ENCODE measurements around the gene IFT81.

- no peak for TF ChIP-seq POLR2A (IDR thresholded peaks at IDR 0.05)
- TF ChIP-seq, protein P1, sequence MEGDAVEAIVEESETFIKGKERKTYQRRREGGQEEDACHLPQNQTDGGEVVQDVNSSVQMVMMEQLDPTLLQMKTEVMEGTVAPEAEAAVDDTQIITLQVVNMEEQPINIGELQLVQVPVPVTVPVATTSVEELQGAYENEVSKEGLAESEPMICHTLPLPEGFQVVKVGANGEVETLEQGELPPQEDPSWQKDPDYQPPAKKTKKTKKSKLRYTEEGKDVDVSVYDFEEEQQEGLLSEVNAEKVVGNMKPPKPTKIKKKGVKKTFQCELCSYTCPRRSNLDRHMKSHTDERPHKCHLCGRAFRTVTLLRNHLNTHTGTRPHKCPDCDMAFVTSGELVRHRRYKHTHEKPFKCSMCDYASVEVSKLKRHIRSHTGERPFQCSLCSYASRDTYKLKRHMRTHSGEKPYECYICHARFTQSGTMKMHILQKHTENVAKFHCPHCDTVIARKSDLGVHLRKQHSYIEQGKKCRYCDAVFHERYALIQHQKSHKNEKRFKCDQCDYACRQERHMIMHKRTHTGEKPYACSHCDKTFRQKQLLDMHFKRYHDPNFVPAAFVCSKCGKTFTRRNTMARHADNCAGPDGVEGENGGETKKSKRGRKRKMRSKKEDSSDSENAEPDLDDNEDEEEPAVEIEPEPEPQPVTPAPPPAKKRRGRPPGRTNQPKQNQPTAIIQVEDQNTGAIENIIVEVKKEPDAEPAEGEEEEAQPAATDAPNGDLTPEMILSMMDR (IDR thresholded peaks at IDR 0.05): no peak
- no peak for TF ChIP-seq EP300 (IDR thresholded peaks at IDR 0.05)
Measured at GRCh38 chr12:110091136-110091711, 32.9 kb upstream of the IFT81 start.

Measured in tibial nerve (tissue), 4 donors.